B cell (primary cell): ENCODE data around the gene GGNBP2. TPM values are rescaled to one million over a fixed set of nuclear protein-coding genes. Genes with fewer than 3 reads are reported as not detected.
A peak's percentile ranks its signal among the peaks of the same experiment; 100 is the strongest.

Experiments used
- ATAC-seq: fragments of 200-7000 bp; cut with Tn5 transposase; one replicate; pipeline ENCODE4 v1.10.0; 2021; ENCODE audit warnings: low read depth, mild to moderate bottlenecking, moderate number of reproducible peaks, moderate library complexity
- CTCF ChIA-PET: fragments of 350-600 bp; sonication (Branson Sonifier 250); formaldehyde crosslinking; loops from one replicate; lab custom pipeline; 2021; ENCODE audit warnings: antibody characterized with exemption, inconsistent platforms; lab: Charles Lee
- POLR2A ChIA-PET: fragments of 350-600 bp; sonication (Branson Sonifier 250); formaldehyde crosslinking; loops from one replicate; lab custom pipeline; 2021; ENCODE audit warnings: antibody characterized with exemption; lab: Charles Lee
- DNase-seq: peaks from one replicate; pipeline ENCODE4 v3.0.0; 2013
- H2AFZ ChIP-seq: 2 replicates; pipeline ENCODE4 v1.6.1; 2012; ENCODE audit warnings: mild to moderate bottlenecking, low read depth, low read length; ENCODE audit not compliant: insufficient read depth, poor library complexity, severe bottlenecking
- H3K27ac ChIP-seq, 2 donors: 1 replicate in 1 of 2; 2 replicates in 1 of 2; pipeline ENCODE4 v1.5.1; 2012 to 2013; ENCODE audit warnings: low read length in 2 of 2, mild to moderate bottlenecking in 2 of 2, moderate library complexity in 1 of 2
- H3K27me3 ChIP-seq, 4 experiments: fragments of 200-600 bp in 1 of 4; sonication (generic) in 1 of 4; replicated peaks in 1 of 4; 1 replicate in 2 of 4; 2 replicates in 2 of 4; pipeline versions ENCODE4 v1.6.1 to v1.7.0; 2013 to 2016; ENCODE audit warnings: low read length in 3 of 4, mild to moderate bottlenecking in 2 of 4, mixed read lengths in 1 of 4, moderate library complexity in 1 of 4; ENCODE audit not compliant: insufficient read depth in 4 of 4, control insufficient read depth in 3 of 4; ENCODE audit errors: control extremely low read depth in 1 of 4
- H3K36me3 ChIP-seq, 2 experiments: replicated peaks in 1 of 2; 1 replicate in 1 of 2; 2 replicates in 1 of 2; pipeline versions ENCODE4 v1.6.1 to v1.7.1; 2013; ENCODE audit warnings: low read length in 1 of 2; ENCODE audit not compliant: insufficient read depth in 2 of 2, control insufficient read depth in 1 of 2; ENCODE audit errors: control extremely low read depth in 1 of 2, extremely low read depth in 1 of 2
- H3K4me1 ChIP-seq, 2 donors: fragments of 200-600 bp in 1 of 2; sonication (generic) in 1 of 2; 1 replicate in 1 of 2; 2 replicates in 1 of 2; pipeline versions ENCODE4 v1.5.1 to v1.6.1; 2013 to 2017; ENCODE audit warnings: low read length in 2 of 2; ENCODE audit not compliant: control insufficient read depth in 2 of 2, insufficient read depth in 2 of 2
- H3K4me2 ChIP-seq: replicated peaks from 2 replicates; pipeline ENCODE3; 2012; ENCODE audit warnings: mild to moderate bottlenecking, low read depth, low read length; ENCODE audit not compliant: poor library complexity, severe bottlenecking
- H3K4me3 ChIP-seq, 5 experiments: fragments of 200-600 bp in 1 of 5; sonication (generic) in 1 of 5; 1 replicate in 3 of 5; 2 replicates in 2 of 5; pipeline versions ENCODE4 v1.5.1 to v1.7.0; 2011 to 2016; ENCODE audit warnings: low read length in 4 of 5, mild to moderate bottlenecking in 4 of 5, low read depth in 2 of 5, control low read depth in 1 of 5, moderate library complexity in 1 of 5; ENCODE audit not compliant: insufficient read depth in 1 of 5; ENCODE audit errors: control extremely low read depth in 1 of 5, extremely low read depth in 1 of 5
- H3K79me2 ChIP-seq: fragments of 200-600 bp; sonication (generic); one replicate; pipeline ENCODE4 v1.6.0; 2016; ENCODE audit warnings: low read length; ENCODE audit not compliant: control insufficient read depth, insufficient read depth
- H3K9ac ChIP-seq: fragments of 200-600 bp; sonication (generic); 2 replicates; pipeline ENCODE4 v1.6.1; 2017; ENCODE audit warnings: mild to moderate bottlenecking, low read length, moderate library complexity
- H3K9me3 ChIP-seq, 3 donors: one replicate each; pipeline versions ENCODE4 v1.6.1 to v1.7.1; 2013; ENCODE audit warnings: low read length in 2 of 3; ENCODE audit not compliant: control insufficient read depth in 2 of 3, insufficient read depth in 1 of 3; ENCODE audit errors: control extremely low read depth in 1 of 3
- H4K20me1 ChIP-seq: 2 replicates; pipeline ENCODE4 v1.6.0; 2012; ENCODE audit warnings: mild to moderate bottlenecking, low read length; ENCODE audit not compliant: insufficient read depth, control insufficient read depth, poor library complexity, severe bottlenecking
- H3K27ac Mint-ChIP-seq: one replicate; pipeline ENCODE4 v1.8.0; 2021; ENCODE audit warnings: mixed read lengths
- H3K27me3 Mint-ChIP-seq: one replicate; pipeline ENCODE4 v1.8.0; 2021; ENCODE audit warnings: mixed read lengths
- H3K4me1 Mint-ChIP-seq: one replicate; pipeline ENCODE4 v1.8.0; 2021; ENCODE audit warnings: mixed read lengths
- H3K4me3 Mint-ChIP-seq: one replicate; pipeline ENCODE4 v1.8.0; 2021; ENCODE audit warnings: mixed read lengths
- H3K9me3 Mint-ChIP-seq: one replicate; pipeline ENCODE4 v1.8.0; 2022; ENCODE audit warnings: mixed read lengths; ENCODE audit not compliant: insufficient read depth
- EZH2 ChIP-seq: IDR thresholded peaks from 2 replicates; pipeline ENCODE4 v1.6.1; 2012; ENCODE audit warnings: borderline replicate concordance, low read depth, mild to moderate bottlenecking, moderate library complexity, low read length; ENCODE audit not compliant: insufficient read depth, poor library complexity, severe bottlenecking
- WGBS: methylation state at CpG from one replicate; pipeline ENCODE4 v1.1.5; 2013; ENCODE audit warnings: missing lambda C conversion rate; ENCODE audit not compliant: insufficient coverage; 5-methylcytosine and 5-hydroxymethylcytosine counted together
- intact Hi-C: fragments of 100-400 bp; cut with micrococcal nuclease; formaldehyde crosslinking; loops from one replicate; pipeline ENCODE4 v1.10.0; 2022
- polyA plus RNA-seq: library from polyadenylated mRNA; depleted of rRNA; stranded (reverse); fragments of >200 nt; gene quantifications from 2 replicates; pipeline ENCODE4 v1.2.3, GENCODE V29; 2012
- total RNA-seq, 2 donors: library from RNA; stranded (reverse); fragments of 120-200 nt in 1 of 2; gene quantifications; 1 replicate in 1 of 2; 2 replicates in 1 of 2; pipeline versions ENCODE4 v1.2.3 to v1.2.4, GENCODE V29; 2013 to 2022
- TF ChIP-seq, protein P1 (sequence below): fragments of 200-600 bp; IDR thresholded peaks from one replicate; pipeline ENCODE4 v1.8.0; 2022; ENCODE audit warnings: antibody characterized with exemption, mild to moderate bottlenecking

GGNBP2 gene
- total and polyA plus RNA-seq, 2 donors (not counting 1 experiment from before 2014, with no cell fraction given), result 107 to 137 TPM

- no peaks in the 10 kb centered on the region for H4K20me1 ChIP-seq
- H3K79me2 ChIP-seq, result peaks cover 8% of the 10 kb centered on the region
- Mint-ChIP-seq H3K27ac (peak overlapping the region; percentile 99), H3K4me1 (peaks cover 21% of the 10 kb centered on the region), H3K9me3 (no peaks in the 10 kb centered on the region), H3K4me3 (peak overlapping the region; percentile 96), H3K27me3 (no peaks in the 10 kb centered on the region)
- ChIA-PET POLR2A (interaction anchor here (1.9 to 3.1 kb wide), 2 partner anchors 11 to 67 kb away, joined by 9 to 57 read pairs; partner anchors contain the start of genes GGNBP2 and MRM1), CTCF (interaction anchor here (1.1 to 3.2 kb wide), 7 partner anchors 8 to 67 kb away, joined by 3 to 34 read pairs (median 4); partner anchors contain the start of genes GGNBP2 and MRM1)
- H3K4me2 ChIP-seq, result peak overlapping the region; percentile 82
- WGBS, result 10% methylated on average over 41 of the region's 48 CpGs
- ATAC-seq (peak; percentile 32), DNase-seq (no peak)
- H3K27ac ChIP-seq, result peak overlapping the region; percentile 96 to 97
- peaks cover 9 to 18% of the 10 kb centered on the region in 2 donors for H3K4me1 ChIP-seq
- peaks cover 0 to 14% of the 10 kb centered on the region in 2 experiments for H3K36me3 ChIP-seq
- no peak for TF ChIP-seq EZH2
- TF ChIP-seq, protein P1, sequence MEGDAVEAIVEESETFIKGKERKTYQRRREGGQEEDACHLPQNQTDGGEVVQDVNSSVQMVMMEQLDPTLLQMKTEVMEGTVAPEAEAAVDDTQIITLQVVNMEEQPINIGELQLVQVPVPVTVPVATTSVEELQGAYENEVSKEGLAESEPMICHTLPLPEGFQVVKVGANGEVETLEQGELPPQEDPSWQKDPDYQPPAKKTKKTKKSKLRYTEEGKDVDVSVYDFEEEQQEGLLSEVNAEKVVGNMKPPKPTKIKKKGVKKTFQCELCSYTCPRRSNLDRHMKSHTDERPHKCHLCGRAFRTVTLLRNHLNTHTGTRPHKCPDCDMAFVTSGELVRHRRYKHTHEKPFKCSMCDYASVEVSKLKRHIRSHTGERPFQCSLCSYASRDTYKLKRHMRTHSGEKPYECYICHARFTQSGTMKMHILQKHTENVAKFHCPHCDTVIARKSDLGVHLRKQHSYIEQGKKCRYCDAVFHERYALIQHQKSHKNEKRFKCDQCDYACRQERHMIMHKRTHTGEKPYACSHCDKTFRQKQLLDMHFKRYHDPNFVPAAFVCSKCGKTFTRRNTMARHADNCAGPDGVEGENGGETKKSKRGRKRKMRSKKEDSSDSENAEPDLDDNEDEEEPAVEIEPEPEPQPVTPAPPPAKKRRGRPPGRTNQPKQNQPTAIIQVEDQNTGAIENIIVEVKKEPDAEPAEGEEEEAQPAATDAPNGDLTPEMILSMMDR, result peak; percentile 89
- peak overlapping the region; percentile 85 for H2AFZ ChIP-seq
- peaks cover 0 to 3% (median 0%) of the 10 kb centered on the region in 3 donors for H3K9me3 ChIP-seq
- intact Hi-C loops, result loop anchor here (2.0 kb wide), 4 partner anchors 17 to 415 kb away; partner anchors contain the start of genes AATF, DHRS11 and ZNHIT3
- peak overlapping the region; percentile 40 to 99 (median 94) for H3K4me3 ChIP-seq
- peak overlapping the region; percentile 72 for H3K9ac ChIP-seq
- H3K27me3 ChIP-seq, result no peaks in the 10 kb centered on the region
These were observed 10.5 kb upstream of the GGNBP2 start for GRCh38 chr17:36533935-36534839.
